Epidermal melanocyte (primary cell): ENCODE results near the gene C2CD2.
A peak's percentile ranks its signal among the peaks of the same experiment; 100 is the strongest.

Source experiments
- DNase-seq: peaks from one replicate; pipeline ENCODE4 v3.0.0; 2011; ENCODE audit warnings: low spot score; ENCODE audit not compliant: insufficient read length

C2CD2 gene

DNA sequence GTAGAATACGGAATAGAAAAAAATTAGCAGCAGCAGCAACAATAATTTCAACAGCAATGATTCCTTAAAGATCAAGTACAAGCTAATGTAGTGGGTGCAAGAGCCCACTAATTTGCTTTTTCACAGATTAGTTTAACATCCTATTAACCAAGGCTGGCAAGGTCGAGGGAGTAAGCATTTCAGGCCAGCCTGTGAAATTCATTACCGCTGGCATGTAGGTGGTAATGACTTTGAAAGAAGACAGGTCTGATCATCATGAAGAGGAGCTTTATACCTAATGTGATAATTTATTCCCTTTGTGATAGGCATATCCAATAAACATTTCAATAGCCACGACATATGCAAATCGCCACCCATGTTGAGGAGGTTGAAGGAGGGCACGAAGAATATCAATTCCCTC is 63.5 kb downstream of the C2CD2 start:
- no peak for DNase-seq

DNA sequence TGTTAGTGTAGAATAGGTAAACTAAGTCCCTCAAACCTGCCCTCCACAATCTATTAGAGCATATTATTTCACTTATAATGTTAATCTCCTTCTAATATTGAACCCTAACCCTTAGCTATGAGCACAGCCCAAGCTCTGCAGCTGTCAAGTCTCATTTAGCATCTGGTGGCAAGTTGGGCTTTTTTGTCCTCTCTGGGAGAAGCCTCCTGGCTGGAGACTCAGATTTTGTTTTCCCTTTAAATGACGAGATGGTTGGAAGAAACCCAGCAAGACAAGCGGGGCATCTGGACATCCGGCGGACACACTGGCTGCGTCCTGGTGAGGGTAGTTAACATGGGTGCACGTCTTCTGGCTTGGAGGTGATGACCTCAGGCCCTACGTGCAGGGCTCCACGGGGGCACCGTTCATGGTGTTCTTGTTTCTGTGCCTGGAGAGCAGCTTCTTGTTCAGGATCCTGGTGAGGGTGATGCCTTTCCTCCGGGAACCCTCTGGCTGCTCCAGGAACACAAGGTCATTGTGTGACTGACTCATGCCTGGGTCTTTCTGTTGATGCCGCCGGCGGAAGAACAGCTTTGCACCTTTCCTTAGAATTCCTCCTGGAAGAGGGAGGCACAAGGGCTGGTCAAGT is 65.0 kb downstream of the C2CD2 start:
- no peak for DNase-seq

DNA sequence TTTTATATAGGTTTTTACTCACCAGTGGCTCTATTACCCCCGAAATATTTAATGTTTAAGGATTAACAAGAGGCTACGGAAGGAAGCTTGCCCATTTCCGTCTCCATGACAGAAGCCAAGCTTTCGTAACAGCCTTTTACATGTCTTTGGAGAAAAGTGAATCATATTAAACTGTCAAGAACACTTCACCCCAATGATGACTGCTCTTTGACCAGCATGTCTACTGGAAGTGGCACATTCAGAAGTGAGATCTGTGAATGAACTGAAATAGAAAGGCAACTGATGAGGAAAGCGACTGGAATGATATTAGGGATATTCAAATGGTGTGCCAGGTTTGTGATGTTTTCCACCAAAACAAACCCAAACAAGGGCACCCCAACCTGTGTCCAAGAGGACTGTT is 66.2 kb downstream of the C2CD2 start:
- no peak for DNase-seq

DNA sequence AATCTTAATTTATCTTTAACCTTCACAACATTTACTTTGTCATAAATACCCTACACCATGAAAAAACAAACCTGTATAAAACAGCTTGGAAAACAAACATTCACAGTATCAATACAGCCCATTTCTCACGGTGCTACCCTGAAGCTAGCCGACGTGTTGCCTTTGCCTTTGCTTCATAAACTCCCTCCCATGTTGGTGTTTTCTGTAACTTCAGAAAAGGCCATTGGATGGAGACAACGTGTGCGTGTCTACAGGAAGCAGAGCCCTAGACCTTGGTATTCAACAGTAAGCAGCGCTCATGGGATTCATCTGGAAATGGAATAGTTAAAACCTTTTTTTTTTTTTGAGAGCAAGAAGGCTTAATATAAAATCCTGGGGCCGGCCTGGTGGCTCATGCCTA is 67.5 kb downstream of the C2CD2 start:
- no peak for DNase-seq

DNA sequence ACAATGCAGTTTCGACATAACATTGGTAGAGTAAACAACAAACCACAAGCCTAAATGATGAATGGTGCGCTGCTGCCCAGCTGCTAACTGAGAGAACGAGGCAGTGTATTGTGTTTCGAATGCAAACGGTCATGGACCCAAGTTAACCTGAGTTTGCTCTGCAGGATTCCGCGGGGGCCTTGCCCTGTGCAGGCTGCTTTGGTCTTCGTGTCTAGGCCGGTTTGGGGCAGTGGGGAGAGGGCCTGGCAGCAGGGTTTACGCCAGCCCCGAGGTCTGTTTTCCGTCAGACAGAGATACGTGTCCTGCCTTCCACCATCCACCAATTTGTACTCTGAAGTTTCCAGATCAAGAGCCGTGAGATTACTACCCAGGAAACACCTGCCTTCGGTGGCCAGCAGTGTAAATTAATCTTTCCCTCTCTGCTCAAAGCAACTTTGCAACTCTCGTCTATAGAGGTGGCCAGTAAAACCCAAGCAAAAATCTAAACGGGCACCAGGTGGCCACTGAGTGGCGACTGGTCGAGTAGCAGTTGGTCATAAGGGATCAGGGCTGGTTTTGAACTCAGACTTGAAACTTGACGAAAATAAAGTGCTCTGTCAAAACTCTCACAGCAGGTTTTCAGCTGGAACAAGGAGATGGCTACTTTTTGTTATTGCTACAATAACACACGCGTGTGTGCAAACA is 68.3 kb downstream of the C2CD2 start:
- DNase-seq = no peak

DNA sequence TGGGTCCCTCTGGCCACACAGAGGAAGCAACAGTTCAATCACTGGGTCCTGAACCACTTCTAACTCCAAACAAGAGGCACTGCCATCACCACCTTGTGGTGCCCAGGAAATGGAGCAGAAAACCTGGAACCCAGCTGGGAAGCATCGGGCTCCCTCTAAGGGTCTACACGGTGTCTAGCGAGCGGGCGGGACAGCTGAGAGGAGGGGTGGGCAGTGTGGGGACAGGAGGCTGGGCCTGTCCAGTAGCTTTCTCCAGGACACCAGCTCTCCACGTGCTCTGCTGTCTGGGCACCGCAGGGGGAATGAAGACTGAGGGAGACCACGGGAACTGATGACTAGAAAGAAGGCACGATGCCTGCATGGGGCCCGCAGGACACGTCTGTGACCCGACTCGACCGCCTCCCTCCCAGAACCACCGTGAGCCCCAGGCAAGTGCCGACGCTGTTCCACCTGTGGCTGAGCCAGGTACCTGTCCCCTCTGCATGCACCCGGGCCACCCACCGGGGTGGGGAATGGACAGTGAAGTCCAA is 69.3 kb downstream of the C2CD2 start:
- DNase-seq = no peak

DNA sequence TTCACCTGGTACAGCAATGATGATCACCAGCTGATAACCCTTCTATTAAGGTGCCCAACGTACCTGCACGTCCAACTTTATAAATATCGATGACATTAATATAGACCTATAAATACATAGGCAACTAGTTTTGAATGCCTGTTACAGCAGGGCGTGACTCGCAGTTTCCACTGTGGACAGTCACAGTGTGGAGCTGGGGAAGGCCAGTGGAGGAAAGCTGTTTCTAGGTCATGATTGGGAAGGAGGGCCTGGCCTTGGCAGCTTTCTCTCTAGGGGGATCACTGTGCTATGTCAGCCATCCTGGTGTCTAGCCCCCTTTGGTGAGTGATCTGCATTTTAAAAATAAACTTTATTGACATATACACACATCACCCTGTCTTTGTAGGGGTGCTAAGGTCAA is 70.2 kb downstream of the C2CD2 start:
- no peak for DNase-seq

DNA sequence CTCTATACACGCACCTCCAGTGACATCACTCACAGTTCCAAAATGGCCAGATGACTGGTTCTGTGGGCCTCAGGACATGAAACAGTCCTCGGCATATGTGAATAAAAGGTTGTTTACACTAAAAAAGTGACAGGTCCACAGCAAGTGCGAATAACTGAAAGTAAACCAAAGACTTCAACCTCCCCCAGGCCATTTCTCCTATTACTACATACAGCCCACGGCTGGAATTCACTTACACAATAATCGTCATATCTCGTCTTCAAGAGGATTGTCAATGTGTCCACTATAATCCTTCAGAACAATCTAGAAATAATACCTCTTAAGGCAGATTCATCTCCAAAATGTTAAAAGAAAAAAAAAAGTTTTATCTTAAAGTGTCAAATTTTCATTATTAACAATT is 72.8 kb downstream of the C2CD2 start:
- no peak for DNase-seq

DNA sequence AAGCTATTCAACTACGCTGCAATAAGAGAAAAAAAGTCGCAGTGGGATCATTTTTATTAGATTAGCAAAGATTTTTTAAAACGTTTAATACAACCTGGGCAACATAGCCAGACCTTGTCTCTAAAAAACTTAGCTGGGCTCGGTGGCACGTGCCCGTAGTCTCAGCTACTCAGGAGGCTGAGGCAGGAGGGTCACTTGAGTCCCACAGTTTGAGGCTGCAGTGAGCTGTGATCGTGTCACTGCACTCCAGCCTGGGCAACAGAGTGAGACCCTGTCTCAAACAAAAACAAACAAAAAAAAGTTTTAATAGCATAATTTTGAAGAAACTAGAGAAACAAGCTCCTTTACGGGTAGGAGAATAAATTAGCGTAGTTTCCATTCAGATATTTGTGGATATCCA is 73.7 kb downstream of the C2CD2 start:
- DNase-seq = no peak

DNA sequence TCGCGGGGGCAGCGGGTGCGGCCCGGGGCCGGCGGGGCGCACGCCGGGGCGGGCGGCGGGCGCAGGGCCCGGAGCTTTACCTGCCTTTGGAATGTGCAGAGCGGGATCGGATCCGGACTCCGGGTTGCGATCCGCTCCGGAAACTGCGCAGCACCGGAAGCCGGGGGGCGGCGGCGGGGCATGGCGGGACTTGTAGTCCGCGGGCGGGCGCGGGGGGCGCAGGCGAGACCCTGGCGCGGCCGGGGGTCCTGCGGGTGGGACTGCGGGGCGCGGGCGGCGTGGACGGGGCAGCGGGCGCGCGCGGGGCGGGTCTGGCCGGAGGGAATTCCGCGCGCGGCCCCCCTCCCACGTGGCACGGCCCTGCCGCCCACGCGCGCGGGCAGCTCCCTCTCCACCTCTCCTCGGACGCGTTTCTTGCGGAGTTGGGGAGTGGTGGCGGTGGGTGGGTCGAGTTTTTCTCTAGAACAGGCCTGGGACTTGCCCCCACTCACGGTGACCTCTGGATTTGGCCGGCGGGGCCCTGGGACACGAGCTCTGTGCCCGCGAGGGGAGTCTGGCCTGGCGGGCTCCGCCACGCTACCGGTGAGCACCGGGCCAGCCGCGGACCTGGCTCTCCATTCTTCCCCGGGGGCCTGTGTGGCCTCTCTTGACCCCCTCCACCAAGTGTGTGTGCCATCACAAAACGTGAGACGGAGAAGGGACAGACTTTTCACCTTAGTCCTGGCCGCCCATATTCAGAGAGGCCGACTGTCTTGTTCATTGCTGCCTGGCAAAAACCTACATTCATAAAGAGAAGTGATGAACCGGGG is 74.4 kb downstream of the C2CD2 start, which contains the start of gene PRDM15:
TSS of gene PRDM15 (minus strand) at position 155 of the 809 bp plus-strand sequence. CDS start 18,981 bp downstream, outside the sequence.
- peak; percentile 84 for DNase-seq

DNA sequence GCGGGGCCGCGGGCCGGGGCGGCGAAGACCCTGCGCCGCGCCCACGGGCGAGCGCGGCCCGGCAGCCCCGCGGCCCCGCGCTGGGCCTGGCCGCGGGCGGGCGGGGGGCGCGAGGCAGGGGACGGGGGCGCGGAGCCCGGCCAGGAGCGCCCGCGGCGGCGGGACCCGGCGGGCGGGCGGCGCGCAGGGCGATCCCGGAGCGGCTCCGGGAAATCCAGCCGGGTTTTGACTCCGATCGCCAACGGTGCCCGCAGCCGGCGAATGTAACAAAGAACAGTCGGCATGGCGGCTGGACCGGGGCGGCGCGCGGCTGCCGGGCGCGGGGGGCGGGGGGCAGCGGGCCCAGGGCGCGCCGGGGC is 75.0 kb downstream of the C2CD2 start:
- peak; percentile 92 for DNase-seq

DNA sequence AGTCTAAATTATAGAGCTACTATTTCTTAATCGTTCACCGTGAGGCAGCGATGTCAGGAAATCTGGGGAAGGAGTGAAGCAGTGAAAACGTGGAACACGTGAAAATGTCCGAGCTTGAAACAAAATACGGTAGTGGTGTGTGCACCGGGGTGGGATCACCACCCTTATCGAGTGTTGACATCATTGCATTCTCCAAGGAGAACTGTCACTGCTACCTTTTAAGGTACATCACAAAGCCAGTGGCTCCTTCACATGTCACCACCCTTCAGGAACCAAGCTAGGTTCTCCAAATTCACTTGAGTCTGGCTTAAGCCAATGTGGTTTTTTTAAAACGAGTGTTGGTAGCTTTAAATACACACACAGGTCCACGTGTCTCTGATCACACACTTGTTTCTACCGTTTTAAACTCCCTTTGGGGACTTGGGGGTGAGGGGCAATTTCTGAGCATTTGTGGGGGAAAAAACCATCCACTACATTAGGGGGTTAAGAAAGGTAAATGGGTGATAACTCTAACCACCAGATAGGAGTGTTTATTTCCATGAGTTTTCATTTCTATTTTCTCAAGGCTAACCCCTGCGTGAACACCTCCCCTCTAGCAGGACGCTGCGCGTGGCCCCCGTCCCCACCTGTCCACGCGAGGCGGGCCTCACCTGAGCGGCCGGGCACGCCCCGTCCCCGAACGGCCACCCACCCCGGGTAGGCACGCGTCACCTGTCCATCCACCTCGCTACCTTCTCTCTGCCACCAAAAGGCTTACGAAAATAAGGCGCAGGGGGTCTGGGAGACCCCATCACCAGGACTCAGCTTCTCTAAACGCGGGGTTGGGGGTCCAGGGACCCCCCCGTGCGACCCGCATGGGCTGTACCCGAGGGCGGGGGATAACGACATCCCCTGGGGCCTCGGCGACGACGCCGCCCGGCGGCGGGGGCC is 75.7 kb downstream of the C2CD2 start:
- peak; percentile 53 for DNase-seq

DNA sequence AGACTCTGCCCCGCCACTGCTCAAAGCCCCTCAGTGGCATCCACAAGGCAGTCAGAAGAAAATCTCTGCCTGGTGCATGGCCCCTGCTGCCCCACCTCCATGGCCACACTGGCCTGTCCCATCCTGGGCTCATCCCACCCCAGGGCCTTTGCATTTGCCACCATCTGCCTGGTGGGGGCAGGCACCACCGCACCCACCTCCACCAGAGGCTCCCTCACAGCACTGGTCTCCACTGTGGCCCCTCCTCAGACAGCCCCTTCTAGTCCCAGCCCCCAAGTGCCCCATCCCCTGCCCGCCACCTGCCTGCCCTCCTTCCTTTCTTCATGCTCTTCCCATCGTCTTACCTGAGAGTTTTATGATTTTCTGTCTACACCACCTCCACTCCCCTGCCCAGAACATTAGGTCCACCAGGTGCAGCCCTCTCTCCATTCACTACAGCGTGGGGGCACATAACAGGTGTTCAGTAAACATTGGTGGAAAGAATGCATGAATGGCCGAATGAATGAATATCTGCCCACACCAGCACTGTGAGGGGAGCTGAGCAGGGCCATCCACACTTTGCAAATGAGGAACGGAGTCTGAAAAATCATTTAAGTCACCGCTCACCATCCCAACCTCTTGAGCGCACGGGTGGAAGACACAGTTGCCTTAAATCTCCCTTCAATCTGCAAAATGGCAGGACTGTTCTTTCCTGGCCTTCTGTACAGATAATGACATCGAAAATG is 76.7 kb downstream of the C2CD2 start:
- no peak for DNase-seq

DNA sequence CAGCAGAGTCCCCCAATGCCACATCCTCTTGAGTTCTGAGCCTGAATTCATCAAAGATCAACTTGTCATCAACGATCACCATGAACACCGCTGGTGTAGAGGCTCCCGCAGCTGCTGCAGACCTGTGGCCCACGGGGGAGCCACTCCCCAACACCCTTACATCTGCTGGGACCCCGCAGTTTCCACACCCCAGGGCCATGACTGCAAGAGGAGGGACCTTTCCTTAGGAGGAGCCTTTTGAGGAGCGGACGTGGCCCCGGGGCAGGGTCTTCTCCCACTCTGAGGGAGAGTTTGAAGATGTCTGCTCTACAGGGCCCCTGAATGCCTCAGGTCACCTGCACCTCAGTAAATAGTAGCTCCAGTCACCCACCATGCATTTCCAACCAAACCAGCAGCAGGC is 77.4 kb downstream of the C2CD2 start:
- DNase-seq = no peak

DNA sequence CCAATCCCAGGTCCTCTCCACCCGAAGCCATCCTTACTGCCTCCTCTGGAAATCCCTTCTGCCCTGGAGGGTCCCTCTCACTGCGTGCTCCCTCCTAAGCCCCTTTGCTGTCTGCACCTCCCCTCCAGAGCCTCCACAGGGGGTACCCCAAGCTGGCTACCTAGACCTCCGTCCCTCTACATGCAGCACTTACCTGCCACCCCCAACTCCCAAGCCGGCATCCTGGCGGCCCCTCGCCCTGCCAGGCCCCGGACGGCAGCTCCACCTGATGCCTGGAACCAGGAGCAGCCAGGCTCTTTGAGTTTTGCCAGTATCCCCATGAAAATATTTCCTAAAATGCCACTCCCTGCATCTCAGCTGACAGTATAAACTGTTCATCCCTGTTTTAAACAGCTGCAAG is 78.7 kb downstream of the C2CD2 start:
- no peak for DNase-seq

DNA sequence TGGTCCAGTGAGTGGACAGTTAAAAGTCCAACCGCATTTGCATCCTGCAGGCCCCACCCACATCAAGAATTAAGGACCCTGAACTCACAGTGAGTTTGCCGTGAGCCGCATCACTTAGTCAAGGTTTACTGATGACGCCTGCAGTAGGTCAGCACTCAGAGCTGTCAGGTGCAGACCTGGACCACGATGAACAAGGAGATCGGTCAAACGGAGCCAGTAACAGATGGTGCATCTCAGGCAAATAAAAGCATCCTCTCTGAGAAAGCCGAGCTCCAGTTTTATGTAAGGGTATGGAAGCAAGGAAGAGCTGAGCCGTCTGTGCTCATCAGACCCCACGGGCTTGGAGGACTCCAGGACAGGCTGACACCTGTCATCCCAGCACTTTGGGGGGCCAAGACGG is 79.2 kb downstream of the C2CD2 start:
- DNase-seq = no peak

DNA sequence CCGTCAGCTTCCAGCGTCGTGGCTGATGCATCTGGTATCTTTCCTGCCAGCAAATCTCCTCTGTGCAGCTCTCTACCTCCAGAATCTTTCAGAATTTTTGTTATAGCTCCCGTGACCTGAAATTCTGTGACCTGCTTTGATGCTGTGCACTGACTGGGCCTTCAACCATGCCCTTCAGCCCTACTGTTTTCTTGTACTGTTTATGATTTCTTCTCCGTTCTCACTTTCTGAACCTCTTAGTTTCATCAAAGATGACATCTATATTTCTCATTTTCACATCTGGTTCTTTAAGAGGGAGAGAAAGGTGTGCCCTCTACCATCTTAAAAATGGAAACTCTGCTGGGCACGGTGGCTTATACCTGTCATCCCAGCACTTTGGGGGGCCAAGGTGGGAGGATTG is 80.4 kb downstream of the C2CD2 start:
- DNase-seq = no peak

DNA sequence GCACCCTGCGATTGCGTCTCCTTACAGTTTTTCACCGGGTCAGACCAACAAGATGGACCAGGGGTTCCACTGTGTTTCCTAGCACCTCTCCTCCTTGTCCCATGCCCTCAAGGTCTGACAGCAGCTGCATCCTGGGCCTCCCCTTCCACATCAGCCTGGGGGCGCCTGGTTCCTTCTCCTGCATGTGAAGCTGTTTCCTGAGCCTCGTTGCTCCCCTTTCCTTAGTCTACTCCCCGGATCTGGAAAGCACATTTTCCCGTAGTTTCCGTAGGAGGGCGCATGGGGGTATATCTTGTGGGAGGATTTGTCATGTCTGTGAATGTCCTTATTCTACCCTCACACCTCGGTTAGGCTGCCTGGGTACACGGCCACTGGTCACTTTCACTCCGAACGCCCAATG is 80.8 kb downstream of the C2CD2 start:
- no peak for DNase-seq

DNA sequence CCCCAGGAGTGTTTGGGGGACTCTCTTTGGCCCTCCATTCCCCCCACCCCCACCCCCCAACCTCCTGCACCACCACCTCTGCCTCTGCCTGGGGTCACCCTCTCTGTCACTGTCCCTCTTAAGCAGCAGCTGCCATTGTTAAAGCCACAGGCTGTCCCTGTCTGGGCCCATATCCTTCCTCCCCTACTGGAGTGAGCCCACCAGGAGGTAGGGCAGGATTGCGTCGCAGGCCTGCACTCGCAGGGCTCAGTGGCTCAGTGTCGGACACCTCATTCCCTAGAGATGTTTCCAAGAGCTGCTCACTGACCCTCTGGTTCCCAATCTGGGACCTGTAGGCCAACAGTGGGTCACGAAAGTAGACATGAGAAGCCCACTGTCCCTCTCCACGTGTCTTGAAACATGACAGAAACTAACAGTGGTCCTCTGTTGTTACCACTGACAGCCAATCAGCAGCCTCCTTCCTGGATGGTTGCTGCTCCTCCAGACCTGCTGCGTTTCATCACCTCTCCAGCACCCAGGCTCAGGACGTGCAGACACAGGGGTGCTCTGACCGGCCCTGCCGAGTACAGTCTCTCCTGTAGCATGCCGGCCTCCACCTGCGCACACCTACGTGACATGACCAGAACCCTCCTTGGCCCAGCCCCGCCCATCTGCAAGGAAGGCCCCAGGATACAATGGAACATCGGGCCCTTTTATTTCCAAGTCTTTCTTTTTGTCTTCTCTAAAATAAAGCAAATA is 82.4 kb downstream of the C2CD2 start:
- no peak for DNase-seq

DNA sequence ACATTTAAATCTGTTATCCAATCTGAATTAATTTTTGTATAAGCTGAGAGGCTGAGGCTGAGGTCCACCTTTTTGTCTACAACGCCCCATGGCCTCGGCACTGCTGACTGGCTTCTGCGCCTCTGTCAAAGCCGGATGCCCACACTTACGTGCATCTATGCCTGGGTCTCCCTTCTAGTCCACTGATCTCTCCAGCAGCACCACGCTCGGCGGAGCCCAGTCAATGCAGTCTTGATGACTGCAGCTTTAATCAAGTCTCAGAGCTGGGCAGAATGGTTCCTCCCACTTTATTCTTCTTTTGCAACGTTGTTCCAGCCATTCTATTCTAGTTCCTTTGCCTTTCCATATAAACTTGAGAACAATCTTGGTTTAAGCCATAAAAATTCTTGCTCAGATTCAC is 84.0 kb downstream of the C2CD2 start:
- no peak for DNase-seq
